SIG-M5 treated with dmso at 0.1 percent for 504 hours (cell line): ENCODE data around the gene THUMPD1.
A peak's percentile ranks its signal among the peaks of the same experiment; 100 is the strongest.
"Not testable (repeated sequence)": the region's sequence is repeated elsewhere in the genome, so short reads cannot be mapped to it uniquely, and the experiment has no call there.

Source experiments
- DNase-seq: peaks from one replicate; lab custom pipeline; 2025; ENCODE audit not compliant: unreplicated experiment; lab: John Stamatoyannopoulos, UW

THUMPD1 gene

GRCh38 chr16:20749474-20749873 lies 7.9 kb upstream of the THUMPD1 start:
- DNase-seq, result no peak

GRCh38 chr16:20747030-20747816 lies 5.6 kb upstream of the THUMPD1 start:
- DNase-seq, result peak; percentile 90

- DNase-seq, result no peak
Measured at GRCh38 chr16:20746461-20746860, 4.8 kb upstream of the THUMPD1 start.

- DNase-seq, result no peak
Measured at GRCh38 chr16:20744922-20745440, 3.4 kb upstream of the THUMPD1 start.

GRCh38 chr16:20743591-20743990 lies 2.0 kb upstream of the THUMPD1 start:
- DNase-seq, result no peak

- DNase-seq, result peak; percentile 76
Measured at GRCh38 chr16:20740901-20741521, 607 bp downstream of the THUMPD1 start.

- peak; percentile 56 for DNase-seq
Measured at GRCh38 chr16:20740007-20740883, 1.4 kb downstream of the THUMPD1 start.

GRCh38 chr16:20735490-20735889 lies 6.1 kb downstream of the THUMPD1 start:
- DNase-seq, result no peak

- DNase-seq, result no peak
Measured at GRCh38 chr16:20734782-20735181, 6.8 kb downstream of the THUMPD1 start.

GRCh38 chr16:20734056-20734455 lies 7.6 kb downstream of the THUMPD1 start:
- DNase-seq, result no peak

GRCh38 chr16:20729141-20729540 lies 12.5 kb downstream of the THUMPD1 start:
- no peak for DNase-seq

- no peak for DNase-seq
Measured at GRCh38 chr16:20727181-20727580, 14.4 kb downstream of the THUMPD1 start.

GRCh38 chr16:20726661-20727060 lies 15.0 kb downstream of the THUMPD1 start:
- DNase-seq, result no peak

GRCh38 chr16:20720251-20720650 lies 21.4 kb downstream of the THUMPD1 start:
- no peak for DNase-seq

GRCh38 chr16:20717718-20718117 lies 23.9 kb downstream of the THUMPD1 start:
- DNase-seq, result not testable (repeated sequence)

- no peak for DNase-seq
Measured at GRCh38 chr16:20711277-20711911, 30.2 kb downstream of the THUMPD1 start.

- DNase-seq, result not testable (repeated sequence)
Measured at GRCh38 chr16:20708129-20708528, 33.5 kb downstream of the THUMPD1 start.

- DNase-seq, result peak; percentile 2
Measured at GRCh38 chr16:20707461-20707860, 34.2 kb downstream of the THUMPD1 start.

- DNase-seq, result not testable (repeated sequence)
Measured at GRCh38 chr16:20705972-20706371, 35.6 kb downstream of the THUMPD1 start.

- no peak for DNase-seq
Measured at GRCh38 chr16:20704281-20704680, 37.3 kb downstream of the THUMPD1 start.

- not testable (repeated sequence) for DNase-seq
Measured at GRCh38 chr16:20701692-20702091, 39.9 kb downstream of the THUMPD1 start.
